ENCODE data around the gene MSX1. TPM values are rescaled to one million over a fixed set of nuclear protein-coding genes. Genes with fewer than 3 reads are reported as not detected.

MSX1 gene
- total and polyA plus RNA-seq, 2 of the 8 experiments (the other 6 are each of a cell fraction or from before 2014, with no cell fraction given): 0.47 TPM; not detected in 1

GRCh38 chr4:4868758-4869723 lies 9.6 kb downstream of the MSX1 start:
- Histone ChIP-seq H4K5ac (ENCODE audit: insufficient read length, low read depth, low read length) (no peak overlapping the region), H2BK12ac (ENCODE audit: low read depth, low read length) (no peak overlapping the region), H2BK15ac (ENCODE audit: low read length) (no peak overlapping the region), H3K27me3 (replicated peaks in 1 of 4; ENCODE audit: control insufficient read depth in 3 of 4, extremely low read depth in 1 of 4, insufficient read depth in 3 of 4, low read length in 3 of 4) (peaks cover 99 to 100% (median 100%) of the 10 kb centered on the region in 4 experiments), H3K79me2 (ENCODE audit: control insufficient read depth in 1 of 2, insufficient read depth in 2 of 2, low read length in 2 of 2) (no peaks in the 10 kb centered on the region), H2BK20ac (ENCODE audit: low read length) (no peak overlapping the region), H3K9ac (replicated peaks in 1 of 4; ENCODE audit: extremely low read depth in 1 of 4, low read depth in 3 of 4, low read length in 3 of 4) (no peak overlapping the region), H3K36me3 (ENCODE audit: control insufficient read depth in 2 of 4, insufficient read depth in 4 of 4, low read length in 3 of 4) (no peaks in the 10 kb centered on the region; a peak in 1 of 8 replicates), H2BK120ac (replicated peaks; ENCODE audit: low read depth, low read length) (no peak overlapping the region), H4K20me1 (replicated peaks in 1 of 2; ENCODE audit: control insufficient read depth in 1 of 2, insufficient read depth in 2 of 2, low read length in 2 of 2) (peaks cover 26 to 54% of the 10 kb centered on the region in 2 experiments), H3K56ac (replicated peaks; ENCODE audit: insufficient read length, low read depth, low read length) (no peak overlapping the region), H3K14ac (ENCODE audit: insufficient read length) (no peak overlapping the region), H4K91ac (replicated peaks; ENCODE audit: insufficient read length, low read length) (no peak overlapping the region), H4K8ac (ENCODE audit: extremely low read depth, insufficient read depth, low read length) (no peak overlapping the region), H3K4me1 (replicated peaks in 1 of 4; ENCODE audit: control insufficient read depth in 3 of 4, insufficient read depth in 4 of 4, low read length in 3 of 4) (peaks cover 0 to 34% (median 21%) of the 10 kb centered on the region in 4 experiments; a peak in 6 of 7 replicates), H3K4me3 (ENCODE audit: extremely low read depth in 1 of 4, insufficient read depth in 2 of 4, low read depth in 3 of 4, low read length in 4 of 4) (no peak overlapping the region), H3K23ac (ENCODE audit: insufficient read length) (no peak overlapping the region), H3K4ac (replicated peaks; ENCODE audit: insufficient read length, low read depth, low read length) (no peak overlapping the region), H3K79me1 (ENCODE audit: low read depth, low read length) (no peaks in the 10 kb centered on the region), H2BK5ac (ENCODE audit: low read depth, low read length) (no peak overlapping the region), H2AFZ (ENCODE audit: low read length) (no peak overlapping the region), H3K4me2 (ENCODE audit: insufficient read depth in 1 of 2, low read depth in 2 of 2, low read length in 2 of 2) (peak overlapping the region in 1 of 2 experiments; percentile 62; a peak in 1 of 4 replicates), H3K27ac (ENCODE audit: low read depth, low read length) (no peak overlapping the region), H3K9me3 (ENCODE audit: insufficient read depth in 2 of 2, low read depth in 1 of 2, low read length in 1 of 2) (no peaks in the 10 kb centered on the region), H3K18ac (ENCODE audit: extremely low read depth, low read length) (no peak overlapping the region), H2AK5ac (ENCODE audit: low read depth, low read length) (0 out of 2 replicates have a peak overlapping the region, but pooled peaks have one; percentile 58), H3K23me2 (ENCODE audit: low read depth, low read length) (peaks cover 8% of the 10 kb centered on the region; the same call in 1 of the 2 replicates)
- 12% methylated on average over 36 of the region's 37 CpGs; no CpG with 5 or more reads in 1 of the 2 experiments for WGBS, 2 experiments (ENCODE audit: extremely low coverage in 1 of 2, insufficient coverage in 1 of 2, insufficient read length in 1 of 2, insufficient replicate concordance in 2 of 2, low coverage in 1 of 2, low lambda C conversion rate in 2 of 2, missing lambda C conversion rate in 1 of 2)
- POLR2A ChIA-PET (ENCODE audit: partially characterized antibody): interaction anchor here (0.8 to 0.9 kb wide), 2 partner anchors 13 to 16 kb away, joined by 3 read pairs; no protein-coding TSS in a partner anchor
- DNase-seq (ENCODE audit: low read depth in 1 of 2, low spot score in 2 of 2) (peak in 1 of 2 experiments; percentile 54), FAIRE-seq (no peak)
- TF ChIP-seq CBX8 (IDR thresholded peaks at IDR 0.05; ENCODE audit: borderline replicate concordance, low read depth, low read length) (peak; percentile 41; the same call in 1 of the 2 replicates), TEAD4 (IDR thresholded peaks at IDR 0.05; ENCODE audit: low read depth, low read length) (no peak), KDM5A (IDR thresholded peaks at IDR 0.05; ENCODE audit: low read length) (no peak), SUZ12 (IDR thresholded peaks at IDR 0.05; ENCODE audit: low read length) (peak; percentile 96), EZH2 (IDR thresholded peaks at IDR 0.05; ENCODE audit: low read depth, low read length, severe bottlenecking) (peak; percentile 95), RNF2 (IDR thresholded peaks at IDR 0.05; ENCODE audit: borderline replicate concordance, low read depth, low read length, missing control alignments, poor library complexity, severe bottlenecking) (peak; percentile 75)
- CTCF ChIA-PET (ENCODE audit: partially characterized antibody): interaction anchor here (0.9 to 1.6 kb wide), 6 partner anchors 8 to 381 kb away, joined by 3 to 4 read pairs (median 3); no protein-coding TSS in a partner anchor
